Measurements from ENCODE around the gene TBC1D14.

DNA sequence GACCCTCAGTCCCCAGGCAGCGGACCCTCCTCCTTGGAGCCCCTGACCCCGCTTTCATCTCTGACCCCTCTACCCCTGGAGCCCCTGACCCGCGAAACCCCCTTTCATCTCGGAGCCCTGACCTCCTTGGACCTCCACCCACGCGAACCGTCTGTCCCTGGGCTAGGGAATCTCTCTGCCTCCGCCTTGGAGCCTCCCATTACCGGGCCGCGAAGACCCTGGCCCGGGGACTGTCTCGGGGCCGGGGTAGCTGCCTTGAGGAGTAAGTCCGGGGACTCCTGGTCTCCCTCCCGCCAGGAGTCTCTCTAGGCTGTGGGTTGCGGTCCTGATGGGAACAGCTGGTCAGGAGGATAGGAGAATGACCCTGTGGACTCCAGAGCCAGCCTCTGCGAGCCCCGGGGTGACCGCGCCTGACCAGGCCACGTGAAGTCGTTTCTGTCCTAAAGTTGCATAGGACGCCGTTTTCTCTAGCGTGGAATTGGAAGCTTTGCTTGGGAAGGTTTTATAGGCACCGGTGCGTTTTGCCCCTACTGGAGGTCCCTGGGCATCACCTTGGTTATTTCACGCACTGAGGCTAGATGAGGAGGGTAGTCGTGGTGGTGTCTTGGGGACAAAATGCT, 824 bp downstream of the TBC1D14 start:
- no peak for TF ChIP-seq POLR2A (IDR thresholded peaks at IDR 0.05)
- TF ChIP-seq, protein P1, sequence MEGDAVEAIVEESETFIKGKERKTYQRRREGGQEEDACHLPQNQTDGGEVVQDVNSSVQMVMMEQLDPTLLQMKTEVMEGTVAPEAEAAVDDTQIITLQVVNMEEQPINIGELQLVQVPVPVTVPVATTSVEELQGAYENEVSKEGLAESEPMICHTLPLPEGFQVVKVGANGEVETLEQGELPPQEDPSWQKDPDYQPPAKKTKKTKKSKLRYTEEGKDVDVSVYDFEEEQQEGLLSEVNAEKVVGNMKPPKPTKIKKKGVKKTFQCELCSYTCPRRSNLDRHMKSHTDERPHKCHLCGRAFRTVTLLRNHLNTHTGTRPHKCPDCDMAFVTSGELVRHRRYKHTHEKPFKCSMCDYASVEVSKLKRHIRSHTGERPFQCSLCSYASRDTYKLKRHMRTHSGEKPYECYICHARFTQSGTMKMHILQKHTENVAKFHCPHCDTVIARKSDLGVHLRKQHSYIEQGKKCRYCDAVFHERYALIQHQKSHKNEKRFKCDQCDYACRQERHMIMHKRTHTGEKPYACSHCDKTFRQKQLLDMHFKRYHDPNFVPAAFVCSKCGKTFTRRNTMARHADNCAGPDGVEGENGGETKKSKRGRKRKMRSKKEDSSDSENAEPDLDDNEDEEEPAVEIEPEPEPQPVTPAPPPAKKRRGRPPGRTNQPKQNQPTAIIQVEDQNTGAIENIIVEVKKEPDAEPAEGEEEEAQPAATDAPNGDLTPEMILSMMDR (IDR thresholded peaks at IDR 0.05): no peak

All from lower leg skin (tissue), 3 donors.